Activated T-cell treated with anti-CD3 and anti-CD28 coated beads for 48 hours (primary cell): ENCODE measurements around the gene IPO4.

Source experiments
- DNase-seq: peaks from one replicate; pipeline ENCODE4 v3.0.0-alpha.2; 2020; ENCODE audit warnings: low read depth

IPO4 gene

DNA sequence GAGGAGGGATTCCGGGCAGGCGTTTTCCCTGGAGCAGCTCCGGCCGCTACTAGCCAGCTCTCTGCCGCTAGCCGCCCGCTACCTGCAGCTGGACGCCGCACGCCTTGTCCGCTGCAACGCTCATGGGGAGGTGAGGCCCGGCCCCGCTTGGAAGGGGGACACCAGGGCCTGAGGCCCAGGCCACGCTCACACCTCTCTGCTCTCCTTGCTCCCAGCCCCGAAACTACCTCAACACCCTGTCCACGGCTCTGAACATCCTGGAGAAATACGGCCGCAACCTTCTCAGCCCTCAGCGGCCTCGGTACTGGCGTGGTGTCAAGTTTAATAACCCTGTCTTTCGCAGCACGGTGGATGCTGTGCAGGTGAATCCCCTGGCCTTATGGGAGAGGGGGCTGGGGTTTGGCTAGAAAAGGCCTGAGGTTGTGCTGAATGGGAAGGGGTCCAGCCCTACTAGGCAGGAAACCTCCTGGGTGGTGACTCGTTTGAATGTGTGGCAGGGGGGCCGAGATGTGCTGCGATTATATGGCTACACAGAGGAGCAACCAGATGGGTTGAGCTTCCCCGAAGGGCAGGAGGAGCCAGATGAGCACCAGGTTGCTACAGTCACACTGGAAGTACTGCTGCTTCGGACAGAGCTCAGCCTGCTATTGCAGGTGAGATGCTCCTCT lies 40.7 kb downstream of the IPO4 start:
- DNase-seq = no peak

DNA sequence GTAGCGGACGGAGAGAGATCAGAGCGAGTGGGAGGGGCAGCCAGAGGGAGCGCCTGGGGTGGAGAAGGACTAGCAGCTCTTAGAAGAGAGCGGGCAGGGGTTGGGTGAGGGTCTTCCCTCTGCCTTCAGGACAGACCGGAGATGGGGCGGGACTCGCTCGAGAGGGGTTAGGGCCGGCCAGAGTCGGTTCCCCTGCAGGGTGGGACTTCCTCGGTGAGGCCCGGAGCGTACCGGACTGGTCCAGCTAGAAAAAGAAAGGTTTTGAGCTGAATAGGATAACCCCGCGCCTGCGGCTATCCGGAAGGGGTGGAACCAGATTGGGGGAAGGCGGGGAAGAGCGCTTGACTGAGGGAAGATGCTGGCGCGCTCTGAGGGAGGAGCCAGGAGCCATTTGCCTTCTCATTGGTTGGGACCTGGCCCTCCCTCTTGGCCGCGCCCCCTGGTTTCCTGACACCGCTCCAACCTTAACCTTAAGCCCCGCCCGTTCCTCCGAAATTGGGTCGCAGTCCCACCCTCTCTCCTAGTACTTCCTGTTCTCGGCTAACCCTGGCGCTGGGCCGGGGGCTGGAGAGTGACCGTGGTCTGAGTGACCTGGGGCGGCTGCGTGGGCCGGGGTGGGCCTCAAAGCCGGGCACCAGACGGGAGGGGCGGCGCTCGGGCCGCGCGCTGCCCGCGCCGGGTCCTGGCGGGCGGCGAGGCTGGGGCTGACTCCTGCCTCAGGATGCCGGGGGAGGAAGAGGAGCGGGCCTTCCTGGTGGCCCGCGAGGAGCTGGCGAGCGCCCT lies 41.4 kb downstream of the IPO4 start, which contains the start of gene RNF31:
TSS of gene RNF31 (plus strand) at position 521 of the 783 bp plus-strand sequence. CDS start at position 722, 201 bp downstream.
- peak; percentile 97 for DNase-seq

DNA sequence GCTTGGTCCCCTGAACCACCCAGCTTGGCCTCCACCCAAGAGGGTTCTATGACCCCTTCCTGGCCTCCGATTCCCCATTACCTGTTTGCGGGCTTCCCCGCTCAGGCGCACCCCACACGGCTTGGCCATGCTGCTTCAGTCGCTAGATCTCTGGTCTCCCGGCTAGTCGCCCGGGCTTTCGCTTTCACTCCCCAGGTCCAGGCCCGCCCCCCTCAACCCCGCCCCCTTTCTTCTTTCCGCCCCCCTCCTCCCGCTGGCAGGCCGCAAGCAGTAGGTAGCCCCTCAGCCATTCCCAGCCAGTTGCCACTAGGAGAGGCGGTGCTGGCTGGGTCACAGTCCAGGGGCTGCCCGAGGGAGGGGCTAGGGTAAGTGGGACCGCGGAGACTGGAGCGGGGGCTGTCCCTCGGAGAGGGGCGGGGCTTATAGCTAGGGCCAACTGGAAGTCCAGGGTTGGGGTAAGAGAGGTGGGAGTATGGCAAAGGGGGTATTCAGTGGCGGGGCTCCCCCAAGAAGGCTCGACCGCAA lies 42.1 kb downstream of the IPO4 start, which contains the start of gene PSME2:
TSS of gene PSME2 (minus strand) at position 158 of the 525 bp plus-strand sequence. CDS start at position 129, 29 bp downstream.
- DNase-seq = peak; percentile 89

DNA sequence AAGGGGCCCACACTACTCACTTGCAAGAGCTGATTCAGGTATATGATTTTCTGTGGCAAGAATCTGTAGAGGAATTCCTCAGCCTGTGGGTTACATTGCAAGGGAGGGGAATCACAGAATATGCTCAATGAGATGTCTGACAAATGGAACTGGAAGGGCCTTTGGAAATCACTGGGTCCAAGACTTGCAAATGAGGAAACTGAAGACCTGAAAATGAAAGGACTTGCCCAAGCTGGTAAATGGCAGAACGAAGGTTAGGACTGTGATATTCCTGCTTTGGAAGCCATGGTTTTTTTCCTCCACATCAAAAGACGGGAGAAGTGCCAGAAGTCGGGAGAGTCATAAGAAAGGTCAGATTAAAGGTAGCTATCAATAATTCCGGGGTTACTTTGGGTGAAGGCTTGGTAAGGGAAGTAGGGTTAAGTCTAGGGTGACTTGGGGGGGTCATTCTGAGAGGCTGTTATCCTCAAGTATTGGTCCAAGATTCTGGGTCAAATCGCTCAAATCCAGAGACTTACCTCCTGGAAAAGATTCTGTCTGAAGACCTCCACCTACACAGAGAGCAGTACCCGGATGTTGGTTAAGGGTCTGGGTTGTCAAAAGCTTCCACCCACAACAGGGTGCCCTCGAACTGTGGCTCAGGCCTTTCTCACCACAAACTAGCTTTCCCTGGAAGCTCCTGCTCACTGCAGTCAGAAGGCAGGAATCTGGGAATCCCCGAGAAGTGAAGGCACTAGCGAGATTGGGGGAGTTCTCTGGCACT lies 42.7 kb downstream of the IPO4 start:
- no peak for DNase-seq

DNA sequence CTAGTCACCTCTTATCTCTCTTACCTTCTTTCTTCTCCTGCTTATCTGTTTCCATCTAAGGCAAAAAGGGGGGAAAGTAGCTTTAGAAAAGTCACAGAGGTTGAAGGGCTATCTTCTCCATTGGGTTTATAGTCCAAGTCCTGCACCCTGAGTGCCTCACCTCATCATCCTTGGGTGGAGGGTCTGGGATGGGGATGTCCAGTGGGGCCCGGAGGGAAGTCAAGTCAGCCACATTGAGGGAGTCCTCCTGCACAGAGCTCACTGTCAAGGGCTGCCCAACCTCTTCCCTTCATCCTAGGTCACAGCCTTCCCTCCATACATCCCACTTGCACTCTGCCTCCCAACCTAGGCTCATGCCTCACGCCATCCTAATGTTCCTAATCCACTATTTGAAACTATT lies 43.4 kb downstream of the IPO4 start:
- DNase-seq = no peak

DNA sequence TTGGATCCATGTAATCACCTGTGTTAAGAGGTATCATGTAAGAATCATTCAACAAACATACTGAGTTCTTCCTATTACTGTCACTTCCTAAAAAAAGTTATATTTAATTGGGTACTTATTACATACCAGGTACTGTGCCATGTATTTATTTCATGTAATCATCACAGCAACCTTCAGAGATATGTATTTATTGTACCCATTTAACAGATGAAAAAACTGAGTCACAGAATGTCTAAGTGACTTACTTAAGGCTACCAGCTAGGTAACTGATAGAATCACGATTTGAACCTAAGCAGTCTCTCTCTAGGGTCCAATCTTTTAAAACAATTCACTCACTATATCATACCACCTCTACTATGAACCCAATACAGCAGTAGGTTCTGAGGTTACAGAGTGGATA lies 44.2 kb downstream of the IPO4 start:
- DNase-seq = no peak

DNA sequence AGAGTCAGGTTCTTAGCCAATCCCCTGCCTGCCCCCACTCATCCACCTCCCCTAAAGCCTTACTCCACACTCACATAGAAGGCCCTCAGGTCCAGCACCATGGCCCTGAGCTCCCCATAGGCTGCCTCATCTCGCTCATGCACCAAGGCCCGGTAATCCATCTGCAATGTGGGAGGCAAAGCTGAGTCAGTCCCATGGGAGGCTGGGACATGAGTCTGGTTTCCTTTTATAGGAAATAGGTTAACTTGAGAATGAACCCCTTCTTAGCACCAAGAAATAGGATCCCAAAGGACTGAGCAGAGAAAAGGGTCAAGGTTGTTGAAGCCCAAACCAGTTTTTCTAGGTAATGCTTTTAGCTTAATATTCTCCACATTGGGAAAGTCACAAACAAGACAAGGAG lies 45.1 kb downstream of the IPO4 start:
- no peak for DNase-seq

DNA sequence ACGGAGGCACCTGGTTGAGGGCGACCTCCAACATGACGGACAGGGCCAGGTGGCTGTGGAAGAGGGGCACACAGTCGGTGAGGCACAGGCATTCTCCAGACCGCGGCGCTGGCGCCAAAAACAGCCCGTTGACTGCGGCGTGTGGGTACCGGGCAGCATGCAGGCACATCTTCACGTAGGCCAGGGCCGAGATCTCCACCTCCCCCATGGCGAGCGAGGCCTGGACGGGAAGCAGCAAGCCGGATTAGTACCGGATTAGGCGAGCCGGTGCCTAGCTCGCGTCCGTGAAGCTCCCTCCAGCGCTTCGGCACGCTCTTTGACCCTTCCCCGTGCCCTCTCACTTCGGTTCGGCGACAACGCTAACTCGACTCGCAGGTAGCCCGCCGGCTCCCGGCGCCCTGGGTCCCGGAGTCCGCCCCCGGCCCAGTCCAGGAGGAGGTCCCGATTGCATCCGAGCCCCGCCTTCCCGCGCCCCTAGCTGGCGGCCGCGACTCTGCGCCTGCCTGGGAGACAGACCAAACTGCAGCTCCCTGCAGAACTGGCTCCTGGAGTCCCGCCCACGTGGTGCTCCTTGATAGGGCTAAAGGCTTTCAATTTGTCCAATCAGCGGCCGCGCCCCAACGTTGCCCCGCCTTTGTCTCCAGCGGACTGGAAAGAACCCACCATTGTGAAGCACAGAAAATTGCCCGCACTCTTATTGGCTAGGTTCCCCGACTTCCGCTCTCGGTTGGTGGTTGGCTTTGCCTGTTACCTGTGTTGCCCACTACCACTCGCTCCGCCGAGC lies 47.3 kb downstream of the IPO4 start, which contains the start of gene EMC9:
TSS of gene EMC9 (minus strand) at position 495 of the 784 bp plus-strand sequence. CDS start at position 208, 287 bp downstream.
- DNase-seq = peak; percentile 99

DNA sequence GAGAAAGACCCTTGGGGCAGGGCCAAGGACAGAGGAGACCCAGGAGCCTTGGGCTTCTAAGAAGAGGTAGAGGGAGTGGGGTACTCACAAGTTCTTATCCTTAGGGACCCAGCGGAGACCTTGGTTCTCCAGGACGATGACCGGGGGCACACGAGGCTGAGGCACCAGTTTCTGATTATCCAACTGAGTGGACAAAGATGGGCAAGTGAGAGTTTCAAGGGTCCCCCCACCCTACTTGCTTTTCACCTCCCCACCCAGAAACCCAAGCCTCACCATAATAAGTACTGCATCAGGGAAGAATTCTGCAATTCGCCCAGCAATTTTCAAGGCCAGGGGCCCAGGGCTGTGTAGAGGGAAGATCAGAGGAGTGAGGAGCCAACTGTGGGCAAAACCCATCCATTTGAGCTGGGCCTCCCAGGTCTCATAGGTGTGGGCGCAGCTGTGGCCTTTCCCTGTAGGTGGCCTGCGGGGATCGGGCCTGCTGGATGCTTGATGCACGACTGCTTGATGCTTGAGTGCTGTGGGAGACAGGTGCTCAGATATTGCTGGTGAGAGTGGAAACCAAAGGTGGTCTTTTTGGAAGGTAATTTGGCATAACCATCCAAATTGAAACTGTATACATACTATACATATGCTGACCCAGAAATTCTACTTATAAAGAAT lies 49.2 kb downstream of the IPO4 start:
- DNase-seq = no peak

DNA sequence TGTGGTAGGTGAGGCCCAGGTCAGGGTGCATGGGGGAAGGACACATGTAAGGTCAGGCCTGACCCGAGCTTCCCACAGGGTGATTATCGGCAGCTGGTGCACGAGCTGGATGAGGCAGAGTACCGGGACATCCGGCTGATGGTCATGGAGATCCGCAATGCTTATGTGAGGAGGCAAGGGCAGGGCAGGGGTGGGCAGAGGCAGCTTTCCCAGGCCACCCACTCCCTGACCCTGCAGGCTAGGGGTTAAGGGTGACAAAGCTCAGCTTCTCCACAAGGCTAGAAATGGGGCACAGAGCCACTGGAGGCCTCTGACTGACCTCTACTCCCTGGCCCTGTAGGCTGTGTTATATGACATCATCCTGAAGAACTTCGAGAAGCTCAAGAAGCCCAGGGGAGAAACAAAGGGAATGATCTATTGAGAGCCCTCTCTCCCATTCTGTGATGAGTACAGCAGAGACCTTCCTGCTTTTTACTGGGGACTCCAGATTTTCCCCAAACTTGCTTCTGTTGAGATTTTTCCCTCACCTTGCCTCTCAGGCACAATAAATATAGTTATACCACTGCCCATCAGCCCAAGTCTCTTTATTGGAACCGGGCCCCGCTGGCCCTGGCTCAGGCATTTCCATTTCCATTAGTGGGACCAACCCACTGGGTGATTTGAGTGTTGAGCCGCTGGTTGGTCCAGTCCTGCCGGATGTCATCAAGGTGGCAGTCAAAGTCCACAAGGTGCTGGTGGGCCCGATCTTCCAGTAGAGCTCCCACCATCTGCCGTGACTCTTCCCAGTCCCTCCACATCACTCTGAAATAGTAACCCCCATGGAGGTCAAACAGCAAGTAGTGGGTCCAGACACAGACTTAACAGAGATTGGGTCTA lies 50.0 kb downstream of the IPO4 start:
- no peak for DNase-seq

DNA sequence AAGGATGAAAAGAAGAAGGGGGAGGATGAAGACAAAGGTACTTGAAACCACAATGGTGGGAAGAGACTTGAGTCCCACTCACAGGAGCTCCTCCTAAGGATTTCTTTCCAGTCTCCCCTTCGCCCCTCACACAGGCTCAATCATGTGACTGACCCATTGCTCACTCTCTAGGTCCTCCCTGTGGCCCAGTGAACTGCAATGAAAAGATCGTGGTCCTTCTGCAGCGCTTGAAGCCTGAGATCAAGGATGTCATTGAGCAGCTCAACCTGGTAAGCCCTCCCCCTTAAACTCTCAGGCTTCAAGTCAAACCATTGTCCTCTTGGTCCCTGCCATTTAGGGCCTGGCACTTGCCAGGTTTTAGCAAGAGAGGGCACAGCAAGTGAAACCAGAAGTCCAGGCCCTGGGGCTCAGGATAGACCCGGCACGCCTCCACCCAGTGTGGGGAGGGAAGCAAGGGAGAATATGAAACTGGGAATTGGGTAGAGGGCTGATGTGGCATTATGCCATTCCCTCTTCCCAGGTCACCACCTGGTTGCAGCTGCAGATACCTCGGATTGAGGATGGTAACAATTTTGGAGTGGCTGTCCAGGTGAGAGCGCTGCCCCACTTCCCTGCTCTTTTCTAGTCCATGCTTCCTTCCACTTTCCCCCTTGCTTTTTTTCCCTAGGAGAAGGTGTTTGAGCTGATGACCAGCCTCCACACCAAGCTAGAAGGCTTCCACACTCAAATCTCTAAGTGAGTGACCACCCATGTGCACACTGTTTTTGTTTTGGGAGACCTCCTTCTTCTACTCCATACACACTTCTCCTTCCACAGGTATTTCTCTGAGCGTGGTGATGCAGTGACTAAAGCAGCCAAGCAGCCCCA lies 50.9 kb downstream of the IPO4 start:
- no peak for DNase-seq

DNA sequence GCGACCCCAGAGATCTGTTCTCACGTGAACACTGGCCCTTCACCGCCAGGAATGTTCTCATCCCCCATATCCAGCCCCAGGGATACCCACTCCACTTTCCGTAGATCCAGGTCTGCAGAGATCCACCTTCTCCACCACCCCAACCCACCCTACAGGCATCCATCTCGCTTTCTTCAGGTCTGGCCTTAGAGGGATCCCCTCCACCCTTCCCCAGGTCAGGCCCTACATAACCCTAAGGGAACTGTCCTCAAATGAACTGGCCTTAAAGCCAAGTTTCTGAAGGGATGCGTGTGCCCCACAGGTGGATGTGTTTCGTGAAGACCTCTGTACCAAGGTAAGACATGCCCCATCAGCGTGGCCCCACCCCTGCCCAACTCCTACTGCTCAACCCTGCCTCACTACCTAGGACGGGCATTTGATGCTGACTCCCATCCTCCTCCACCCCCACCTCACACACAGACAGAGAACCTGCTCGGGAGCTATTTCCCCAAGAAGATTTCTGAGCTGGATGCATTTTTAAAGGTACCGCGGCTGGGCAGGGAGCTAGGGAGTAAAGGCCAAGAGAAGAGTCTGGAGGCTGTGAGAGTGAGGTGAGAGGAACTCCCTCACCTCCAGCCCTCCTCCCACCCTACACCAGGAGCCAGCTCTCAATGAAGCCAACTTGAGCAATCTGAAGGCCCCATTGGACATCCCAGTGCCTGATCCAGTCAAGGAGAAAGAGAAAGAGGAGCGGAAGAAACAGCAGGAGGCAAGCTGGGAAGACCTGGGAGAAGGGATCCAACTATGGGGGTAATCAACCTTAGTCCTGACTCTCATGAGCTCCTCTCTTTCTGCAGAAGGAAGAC lies 51.7 kb downstream of the IPO4 start:
- no peak for DNase-seq

DNA sequence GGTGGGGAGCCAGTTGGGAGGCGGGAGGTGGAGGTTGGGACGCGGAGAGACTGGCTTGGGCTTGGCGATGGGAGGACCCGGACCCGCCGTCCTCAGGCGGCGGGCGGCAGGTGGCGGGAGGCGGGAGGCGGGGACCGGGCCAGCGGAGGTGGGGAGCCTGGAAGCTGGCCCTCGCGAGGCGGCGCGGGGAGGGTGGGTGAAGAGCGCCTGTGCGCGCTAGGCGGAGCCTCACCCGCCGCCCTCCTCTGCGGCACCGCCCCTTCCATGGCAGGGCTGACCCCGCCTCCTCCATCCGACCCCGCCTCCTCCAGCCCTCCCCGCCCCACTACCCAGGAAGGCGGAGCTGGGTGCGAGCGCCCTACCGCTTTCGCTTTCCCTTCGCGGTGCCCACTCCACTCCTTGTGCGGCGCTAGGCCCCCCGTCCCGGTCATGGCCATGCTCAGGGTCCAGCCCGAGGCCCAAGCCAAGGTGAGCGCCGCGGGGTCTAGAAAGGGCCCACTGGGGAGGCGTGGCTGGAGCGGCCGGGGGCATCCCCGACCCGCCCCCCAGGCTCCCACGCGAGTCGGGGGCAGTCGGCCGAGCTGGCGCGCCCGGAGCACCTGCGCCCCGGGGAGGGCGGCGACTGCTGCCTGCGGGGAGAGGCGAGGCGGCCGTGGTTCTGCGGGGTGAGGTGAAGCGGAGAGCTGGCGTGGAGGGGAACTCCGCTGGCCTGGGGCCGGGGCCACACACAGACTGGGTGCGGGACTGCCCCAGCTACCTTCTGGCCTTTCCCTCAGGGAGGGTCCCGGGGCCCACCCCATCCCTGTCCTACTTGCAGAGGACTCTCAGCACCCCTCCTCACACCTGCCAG lies 52.6 kb downstream of the IPO4 start, which contains the start of gene PSME1:
TSS of gene PSME1 (plus strand) at position 361 of the 850 bp plus-strand sequence. CDS start at position 430, 69 bp downstream.
- DNase-seq = peak; percentile 94

DNA sequence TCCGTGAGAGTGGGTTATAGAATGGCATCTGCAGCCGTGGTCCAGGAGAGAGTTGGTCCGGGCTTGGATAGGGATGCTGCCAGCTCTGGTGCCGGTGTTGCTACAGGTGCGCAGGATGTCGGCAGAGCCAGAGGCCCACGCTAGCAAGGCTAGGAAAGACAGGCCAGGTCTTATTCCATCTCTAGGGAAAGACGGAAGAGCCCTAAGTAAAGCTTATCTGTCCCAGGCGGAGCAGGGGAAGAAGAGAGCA lies 53.1 kb downstream of the IPO4 start:
- no peak for DNase-seq

DNA sequence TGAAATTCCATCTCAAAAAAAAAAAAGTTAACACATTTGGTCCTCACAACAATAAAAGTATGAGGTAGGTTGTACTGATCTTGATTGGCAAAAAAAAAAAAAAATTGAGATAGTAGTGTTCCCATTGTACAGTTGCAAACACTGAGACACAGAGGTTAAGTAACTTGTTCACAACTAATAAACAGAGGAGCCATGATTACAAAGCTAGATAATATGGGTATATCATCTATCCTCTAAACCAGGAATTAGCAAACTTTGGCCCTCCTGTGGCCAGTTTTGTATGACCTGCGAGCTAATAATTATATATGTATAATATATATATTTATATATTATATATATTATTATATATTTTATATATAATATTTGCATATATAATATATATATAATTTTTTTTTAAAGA lies 54.9 kb downstream of the IPO4 start:
- DNase-seq = no peak

DNA sequence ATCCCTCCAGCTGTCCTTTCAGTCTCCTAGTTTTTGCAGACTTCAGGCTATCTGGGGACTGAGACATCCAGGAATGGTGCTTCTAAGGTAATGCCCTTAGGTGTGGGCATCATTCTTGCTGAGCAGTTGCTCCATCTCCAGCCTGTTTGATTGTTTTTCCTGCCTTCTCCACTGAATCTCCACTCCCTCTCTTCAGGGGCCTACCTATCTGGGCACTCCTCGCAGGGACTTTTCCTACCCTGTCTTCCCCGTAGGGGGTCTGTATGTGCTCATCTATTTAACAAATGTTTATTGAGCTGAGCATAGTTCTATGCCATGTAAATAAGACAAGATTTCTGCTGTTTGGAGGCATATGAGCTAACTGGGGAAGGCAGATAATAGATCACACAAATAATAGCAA lies 55.6 kb downstream of the IPO4 start:
- no peak for DNase-seq

DNA sequence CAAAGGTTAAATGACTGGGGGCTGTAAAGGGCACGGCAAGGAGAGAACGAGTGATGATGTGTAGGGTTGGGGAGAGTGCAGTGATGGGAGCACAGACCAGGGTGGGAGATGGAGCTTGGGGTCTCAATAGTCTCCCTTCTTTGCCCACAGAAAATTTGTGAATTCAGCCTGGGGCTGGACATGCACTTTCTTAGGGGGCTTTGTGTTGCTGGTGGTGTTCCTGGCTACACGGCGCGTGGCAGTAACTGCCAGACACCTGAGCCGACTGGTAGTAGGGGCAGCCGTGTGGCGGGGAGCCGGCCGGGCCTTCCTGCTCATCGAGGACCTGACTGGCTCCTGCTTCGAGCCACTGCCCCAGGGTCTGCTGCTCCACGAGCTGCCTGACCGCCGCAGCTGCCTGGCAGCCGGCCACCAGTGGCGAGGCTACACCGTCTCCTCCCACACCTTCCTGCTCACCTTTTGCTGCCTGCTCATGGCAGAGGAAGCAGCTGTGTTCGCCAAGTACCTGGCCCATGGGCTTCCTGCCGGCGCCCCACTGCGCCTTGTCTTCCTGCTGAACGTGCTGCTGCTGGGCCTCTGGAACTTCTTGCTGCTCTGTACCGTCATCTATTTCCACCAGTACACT lies 56.4 kb downstream of the IPO4 start:
- no peak for DNase-seq
